HG02623 (cell line): Measurements from ENCODE around the gene GJC2.
"Not testable (repeated sequence)": the region's sequence is repeated elsewhere in the genome, so short reads cannot be mapped to it uniquely, and the experiment has no call there.

Experiments
- ATAC-seq: cut with Tn5 transposase; IDR thresholded peaks from one replicate; pipeline ENCODE4 v1.9.1; 2021; ENCODE audit warnings: moderate library complexity; ENCODE audit not compliant: unreplicated experiment

GJC2 gene

DNA sequence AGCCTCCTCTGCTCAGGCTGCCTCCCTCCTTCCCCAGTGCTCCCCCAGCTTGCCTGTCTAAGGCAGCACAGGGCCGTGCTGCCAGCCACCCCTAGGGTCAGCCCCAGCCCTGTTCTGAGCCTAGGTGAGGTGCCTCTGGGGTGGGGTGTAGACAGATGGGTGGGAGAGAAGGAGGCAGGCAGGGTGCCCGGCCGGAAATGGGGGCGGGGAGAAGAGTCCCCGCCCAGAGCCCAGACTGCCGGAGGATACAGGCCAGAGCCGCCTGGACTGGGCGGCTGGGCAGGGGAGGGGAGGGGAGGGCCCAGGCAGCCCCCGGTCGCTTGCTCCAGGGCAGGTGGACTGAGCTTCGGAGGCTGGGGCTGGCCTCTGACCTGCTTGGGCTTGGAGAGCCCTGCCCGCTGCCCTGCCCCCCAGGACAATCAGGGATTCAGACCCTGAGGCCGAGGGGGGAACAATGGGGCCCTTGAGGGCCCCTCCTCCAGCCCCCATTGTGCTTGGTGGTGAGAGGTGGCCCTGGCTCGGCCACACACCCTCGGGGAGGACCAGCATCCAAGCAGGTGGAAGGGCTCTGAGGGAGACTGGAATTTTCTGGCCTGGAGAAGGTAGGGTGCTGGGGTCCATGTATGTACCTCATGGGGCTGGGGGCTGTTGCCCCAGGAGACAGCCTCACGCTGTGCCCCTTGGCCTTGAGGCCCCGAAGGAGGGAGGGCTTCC is at the start of gene GJC2:
TSS of gene GJC2 (plus strand) at position 525 of the 714 bp plus-strand sequence. CDS start 7,829 bp downstream, outside the sequence.
- no peak for ATAC-seq

DNA sequence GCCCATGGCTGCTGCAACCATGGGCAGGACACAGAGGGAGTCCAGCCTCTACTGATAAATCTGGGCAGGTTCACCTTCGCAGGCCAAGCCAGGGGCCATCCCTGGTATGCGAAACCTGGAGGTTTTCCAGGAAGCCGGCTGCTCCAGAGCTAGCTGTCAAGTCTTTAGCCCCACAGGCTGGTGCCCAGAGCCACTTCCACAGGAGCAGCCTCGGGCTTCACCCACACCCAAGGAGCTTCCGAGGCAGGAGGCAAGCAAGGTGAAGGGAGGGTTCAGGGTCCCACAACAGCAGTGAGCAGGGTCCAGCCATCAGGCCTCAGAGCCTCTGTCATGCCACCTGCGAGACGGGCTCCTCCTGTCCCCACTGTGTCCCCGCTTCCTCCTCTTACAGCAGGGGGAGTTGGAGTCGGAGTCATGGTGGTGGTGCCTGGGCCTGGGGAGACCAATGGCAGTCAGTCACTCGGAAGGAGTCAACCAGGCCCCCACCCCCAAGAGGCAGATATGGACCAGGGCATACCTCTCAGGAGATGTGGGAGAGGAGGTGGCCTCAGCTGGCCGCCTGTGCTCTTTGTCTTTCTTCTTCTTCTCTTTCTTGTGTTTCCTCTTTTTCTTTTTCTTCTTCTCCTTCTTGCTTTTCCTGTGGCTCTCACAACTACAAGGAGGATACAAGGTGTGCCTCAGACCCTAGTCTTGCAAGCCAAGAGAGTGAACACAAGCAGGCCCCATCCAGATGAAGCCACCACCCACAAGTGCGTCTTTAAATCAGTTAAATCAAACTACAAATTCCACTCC is 48.7 kb upstream of the GJC2 start:
- ATAC-seq: no peak

DNA sequence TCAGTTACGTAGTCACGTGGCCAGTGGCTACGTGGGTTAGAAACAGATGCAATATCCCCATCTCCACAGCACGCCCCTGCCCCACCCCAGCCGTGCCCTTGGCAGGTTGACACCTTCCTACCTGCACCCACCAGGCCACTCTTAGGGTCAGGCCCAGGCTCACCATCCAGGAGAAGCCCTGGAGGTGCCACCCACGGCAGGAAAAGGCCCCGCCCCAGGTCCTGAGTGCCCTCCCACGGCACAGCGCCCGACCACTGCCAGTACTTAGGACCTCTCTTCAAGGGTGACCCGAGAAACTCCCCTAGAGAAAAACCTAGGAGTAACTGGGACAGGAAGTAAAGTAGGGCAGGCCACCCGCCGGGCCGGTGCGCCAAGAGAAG is 48.1 kb upstream of the GJC2 start:
- ATAC-seq: no peak

DNA sequence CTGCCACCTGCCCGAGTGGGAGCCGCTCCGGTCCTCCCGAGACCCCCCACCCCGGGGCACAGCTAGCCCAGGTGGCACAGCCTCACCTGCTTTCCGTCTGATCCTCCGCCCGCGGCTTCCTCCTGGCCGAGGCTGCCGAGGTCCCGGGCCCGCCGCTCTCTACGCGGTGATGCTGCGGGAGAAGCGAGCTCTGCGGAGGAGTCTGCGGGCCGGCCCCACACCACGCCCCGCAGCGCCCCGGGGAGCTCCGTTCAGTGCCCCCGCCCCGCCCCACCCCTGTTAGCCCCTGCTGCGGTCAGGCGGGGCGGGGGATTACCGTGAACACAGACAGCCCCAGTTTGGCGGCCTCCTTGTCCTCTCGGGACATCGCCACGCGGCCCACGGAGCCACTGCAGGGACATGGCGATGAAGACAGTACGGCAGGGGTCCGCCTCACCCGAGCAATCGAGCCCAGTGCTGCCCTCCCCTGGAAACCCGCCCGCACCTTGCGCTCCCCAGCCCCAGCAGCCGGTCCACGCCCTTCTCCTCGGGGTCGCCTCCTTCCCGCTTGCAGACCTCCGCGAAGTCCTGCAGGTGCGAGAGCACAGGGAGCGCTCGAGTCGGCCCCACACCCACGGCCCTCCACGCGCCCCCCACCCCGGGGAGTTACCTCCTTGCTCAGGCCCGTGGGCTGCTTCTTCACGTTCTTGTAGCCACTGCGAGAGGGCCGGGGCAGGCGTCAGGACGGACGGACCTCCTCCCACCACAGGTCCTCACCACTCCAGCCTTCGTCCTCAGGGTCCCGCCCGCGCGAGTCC is 47.5 kb upstream of the GJC2 start:
- ATAC-seq: no peak

DNA sequence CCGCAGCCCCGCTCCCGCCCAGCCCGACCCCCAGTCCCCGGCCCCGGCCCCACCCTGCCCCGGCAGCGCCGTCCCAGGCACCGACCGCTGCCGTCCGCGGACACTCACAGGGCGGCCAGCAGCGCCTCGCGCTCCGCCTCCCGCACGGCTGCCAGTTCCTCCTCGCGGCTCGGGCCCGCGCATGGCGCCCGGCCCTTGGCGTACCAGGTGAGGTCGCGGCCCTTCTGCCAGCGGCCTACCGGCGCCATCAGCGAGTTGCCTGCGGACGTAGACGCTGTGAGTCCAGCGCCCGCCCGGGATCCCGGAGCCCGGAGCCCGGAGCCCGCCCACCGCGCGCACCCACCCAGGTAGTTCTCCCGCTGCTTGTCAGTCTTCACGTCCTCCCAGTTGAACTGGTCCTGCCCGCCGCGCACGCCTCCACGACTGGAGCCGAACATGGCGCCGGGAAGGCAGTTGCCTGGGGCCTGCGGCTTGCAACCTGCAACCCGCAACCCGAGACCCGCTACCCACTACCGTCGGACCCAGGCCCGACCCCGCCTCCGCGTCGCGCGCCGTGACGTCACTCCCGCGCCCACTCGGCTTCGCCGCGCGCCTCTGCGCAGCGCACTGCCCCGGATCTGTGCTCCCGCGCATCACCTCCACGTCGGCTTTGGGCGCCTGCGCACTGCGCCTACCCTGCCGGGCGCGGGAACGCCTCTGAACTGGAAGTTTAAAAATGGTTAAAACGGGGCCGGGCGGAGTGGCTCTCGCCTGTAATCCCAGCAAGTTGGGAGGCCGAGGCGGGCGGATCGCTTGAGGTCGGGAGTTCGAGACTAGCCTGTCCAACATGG is 46.7 kb upstream of the GJC2 start, which contains the start of gene C1orf35:
TSS of gene C1orf35 (minus strand) at position 535 of the 830 bp plus-strand sequence. CDS start at position 437, 98 bp downstream.
- peak; percentile 70 for ATAC-seq

DNA sequence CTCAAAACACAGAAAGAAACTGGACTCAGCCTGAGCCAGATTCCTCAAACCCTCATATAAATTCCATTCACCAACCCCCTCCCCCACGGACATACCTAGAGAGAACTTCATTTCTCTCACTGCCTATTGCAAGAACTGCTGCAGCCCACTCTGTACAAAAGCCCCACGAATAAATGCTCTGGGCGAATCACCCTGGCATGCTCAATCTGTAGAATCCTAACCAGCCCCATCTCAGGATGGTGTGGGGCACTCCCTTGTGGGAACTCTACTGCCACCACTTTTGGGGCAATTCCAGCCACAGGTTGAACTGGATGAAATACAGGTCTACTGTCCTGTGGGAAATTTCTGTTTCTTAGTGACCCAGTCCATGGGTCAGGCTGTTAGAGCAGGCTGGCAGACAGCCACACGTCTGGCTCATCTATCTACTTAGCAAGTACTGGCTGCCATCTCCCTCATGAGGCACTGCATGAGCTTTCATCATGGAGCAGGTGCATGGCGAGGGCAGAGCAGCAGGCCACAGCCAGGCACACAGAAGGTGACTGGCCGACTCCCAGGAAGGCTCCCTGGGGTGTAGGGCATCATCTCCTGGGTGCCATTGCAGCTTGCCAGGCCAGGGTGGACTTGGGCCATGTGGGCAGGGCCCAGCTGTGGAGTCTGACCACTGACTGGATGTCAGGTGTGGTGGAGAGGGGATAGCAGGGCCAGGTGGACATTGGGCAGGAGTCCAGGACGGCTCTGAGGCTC is 45.0 kb upstream of the GJC2 start:
- ATAC-seq: no peak

DNA sequence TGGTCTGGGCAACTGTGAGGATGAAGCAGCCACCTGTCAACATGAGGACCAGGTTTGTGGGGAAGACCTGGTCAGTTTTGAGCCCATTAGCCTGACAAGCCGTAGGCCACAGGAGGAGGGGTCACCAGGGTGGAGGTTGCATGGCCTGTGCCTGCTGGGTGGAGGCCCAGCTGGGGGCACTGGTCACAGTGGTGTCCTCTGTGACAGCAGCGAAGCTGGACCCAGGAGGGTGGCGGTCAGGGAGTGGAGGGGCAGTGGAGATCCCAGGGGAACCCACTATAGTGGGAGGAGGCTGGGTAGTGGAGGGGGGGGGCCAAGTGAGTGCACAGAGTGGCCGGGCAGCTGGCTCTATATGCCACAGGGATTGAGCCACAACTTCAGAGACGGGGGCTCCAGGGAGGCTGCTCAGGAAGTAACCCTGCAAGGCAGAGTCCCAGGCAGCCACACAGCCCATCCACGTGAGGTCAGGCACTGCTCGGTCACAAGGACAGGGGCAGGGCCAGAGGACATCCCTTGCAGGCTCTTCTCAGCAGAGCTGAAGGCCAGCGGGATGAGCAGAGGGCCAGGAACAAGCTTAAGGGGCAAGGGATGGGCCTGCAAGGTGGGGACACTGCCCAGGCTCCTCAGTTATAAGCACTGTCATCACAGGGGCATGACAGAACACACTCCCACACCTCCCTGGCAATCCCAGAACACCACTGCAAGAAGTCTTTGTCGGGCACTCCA is 44.3 kb upstream of the GJC2 start:
- no peak for ATAC-seq

DNA sequence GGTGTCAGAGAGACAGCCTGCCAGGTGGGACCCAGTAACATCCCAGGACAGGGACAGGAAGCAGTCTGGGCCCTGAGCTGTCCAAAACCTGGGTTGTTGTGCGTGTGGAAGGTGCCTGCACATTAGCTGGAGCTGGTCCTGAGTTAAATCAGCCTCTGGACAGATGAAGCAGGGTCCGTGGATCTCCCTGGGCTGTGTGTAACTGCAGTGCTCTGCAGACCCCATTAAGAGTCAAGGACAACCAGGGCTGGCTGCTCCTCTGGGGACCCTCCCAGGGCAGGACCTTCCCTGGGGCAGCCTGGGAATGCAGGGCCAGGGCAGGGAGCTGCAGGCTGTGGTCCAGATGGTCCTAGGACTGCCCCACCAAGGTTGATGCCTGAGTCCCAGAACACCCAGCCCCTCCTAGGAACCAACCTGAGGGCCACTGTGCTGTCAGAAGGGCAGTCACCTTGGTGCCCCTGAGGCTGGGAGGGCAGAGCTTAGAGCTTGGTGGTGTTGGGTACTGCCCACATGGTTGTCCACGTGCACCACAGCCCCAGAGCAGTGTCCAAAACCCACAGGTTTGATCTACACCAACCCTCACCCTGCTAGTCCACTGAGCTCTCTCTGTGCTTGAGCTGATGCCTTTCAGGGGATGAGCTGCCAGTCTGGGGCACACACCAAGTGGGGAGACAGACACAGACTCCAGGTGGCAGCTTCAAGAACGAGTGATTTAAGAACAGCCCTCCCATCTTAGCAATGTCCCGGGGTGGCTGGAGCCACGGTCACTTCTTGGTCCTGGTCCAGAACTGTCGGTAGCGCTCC is 43.5 kb upstream of the GJC2 start:
- ATAC-seq: no peak

DNA sequence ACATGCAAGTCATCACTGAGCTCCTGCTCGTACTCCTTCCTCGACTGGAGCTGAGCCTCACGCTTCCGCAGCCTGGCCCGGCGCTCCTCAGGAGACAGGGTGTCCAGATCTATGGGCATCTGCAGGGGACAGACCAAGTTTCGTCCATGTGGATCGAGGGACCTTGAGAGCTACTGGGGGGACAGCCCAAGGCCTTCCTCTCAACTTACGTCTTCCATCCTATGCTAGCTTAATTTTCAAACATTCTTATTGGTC is 43.0 kb upstream of the GJC2 start:
- ATAC-seq: no peak

DNA sequence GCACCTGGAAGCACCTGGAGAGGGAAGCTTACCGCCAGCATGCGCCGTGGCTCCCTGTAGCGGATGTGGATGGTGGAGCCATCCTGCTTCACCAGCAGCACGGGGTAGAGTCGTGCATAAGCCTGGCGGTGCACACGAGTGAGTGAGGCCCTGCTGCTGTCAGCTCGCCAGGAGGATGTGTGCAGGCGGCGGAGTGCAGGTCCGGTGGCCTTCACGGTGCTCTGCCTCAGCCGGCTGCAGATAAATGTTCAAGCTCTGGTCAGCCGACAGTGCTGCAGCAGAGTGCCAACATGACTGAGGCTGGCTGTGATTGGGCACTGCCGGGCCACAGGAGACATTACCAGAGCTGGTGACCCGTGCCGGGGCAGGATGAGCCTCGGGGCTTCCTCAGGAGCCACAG is 42.1 kb upstream of the GJC2 start:
- ATAC-seq: no peak

DNA sequence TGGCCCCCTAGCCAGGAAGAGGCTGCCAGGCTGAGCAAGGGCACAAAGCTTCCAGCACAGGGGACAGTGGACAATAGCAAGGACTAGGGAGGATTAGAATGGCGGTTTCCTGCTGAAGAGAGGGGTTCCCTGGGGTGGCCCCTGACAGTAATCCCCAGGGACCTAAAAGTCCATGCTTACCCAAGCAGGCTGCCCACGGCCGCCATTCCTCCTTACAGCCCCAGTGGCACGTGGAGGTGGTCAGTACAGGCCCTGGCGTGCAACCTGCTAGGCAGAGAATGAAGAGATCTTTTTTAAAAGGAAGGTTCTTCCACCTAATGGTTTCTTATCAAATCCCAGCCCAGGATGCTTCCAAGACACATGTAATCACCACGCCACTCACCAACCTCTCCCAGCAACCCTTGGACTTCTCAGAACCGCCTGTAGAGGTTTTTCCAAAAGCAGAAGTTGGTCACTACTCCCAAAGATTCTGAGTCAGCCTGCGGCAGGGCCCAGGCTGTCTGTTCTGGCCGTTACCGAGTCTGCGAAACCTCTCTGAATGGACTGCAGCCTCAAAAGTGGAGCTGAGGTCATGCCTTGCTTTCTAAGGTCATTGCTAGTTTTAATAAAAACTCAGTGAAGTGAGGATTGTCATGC is 41.6 kb upstream of the GJC2 start:
- no peak for ATAC-seq

DNA sequence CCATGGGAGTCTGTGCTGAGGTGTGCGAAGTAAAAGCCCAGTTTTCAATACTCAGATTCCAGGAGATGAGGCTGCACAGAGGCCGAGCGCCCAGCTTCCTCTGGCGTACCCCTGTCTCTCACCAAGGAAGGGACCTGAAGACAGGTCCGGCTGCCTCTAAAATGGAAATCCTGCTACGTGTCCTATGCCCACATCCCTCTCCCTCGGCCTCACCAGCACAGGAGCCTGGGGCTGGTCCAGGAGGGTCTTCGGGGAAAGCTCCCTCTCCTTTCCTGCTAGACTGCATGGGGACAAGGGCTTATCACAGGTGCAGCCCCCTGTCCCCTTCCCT is 41.0 kb upstream of the GJC2 start:
- ATAC-seq: no peak

DNA sequence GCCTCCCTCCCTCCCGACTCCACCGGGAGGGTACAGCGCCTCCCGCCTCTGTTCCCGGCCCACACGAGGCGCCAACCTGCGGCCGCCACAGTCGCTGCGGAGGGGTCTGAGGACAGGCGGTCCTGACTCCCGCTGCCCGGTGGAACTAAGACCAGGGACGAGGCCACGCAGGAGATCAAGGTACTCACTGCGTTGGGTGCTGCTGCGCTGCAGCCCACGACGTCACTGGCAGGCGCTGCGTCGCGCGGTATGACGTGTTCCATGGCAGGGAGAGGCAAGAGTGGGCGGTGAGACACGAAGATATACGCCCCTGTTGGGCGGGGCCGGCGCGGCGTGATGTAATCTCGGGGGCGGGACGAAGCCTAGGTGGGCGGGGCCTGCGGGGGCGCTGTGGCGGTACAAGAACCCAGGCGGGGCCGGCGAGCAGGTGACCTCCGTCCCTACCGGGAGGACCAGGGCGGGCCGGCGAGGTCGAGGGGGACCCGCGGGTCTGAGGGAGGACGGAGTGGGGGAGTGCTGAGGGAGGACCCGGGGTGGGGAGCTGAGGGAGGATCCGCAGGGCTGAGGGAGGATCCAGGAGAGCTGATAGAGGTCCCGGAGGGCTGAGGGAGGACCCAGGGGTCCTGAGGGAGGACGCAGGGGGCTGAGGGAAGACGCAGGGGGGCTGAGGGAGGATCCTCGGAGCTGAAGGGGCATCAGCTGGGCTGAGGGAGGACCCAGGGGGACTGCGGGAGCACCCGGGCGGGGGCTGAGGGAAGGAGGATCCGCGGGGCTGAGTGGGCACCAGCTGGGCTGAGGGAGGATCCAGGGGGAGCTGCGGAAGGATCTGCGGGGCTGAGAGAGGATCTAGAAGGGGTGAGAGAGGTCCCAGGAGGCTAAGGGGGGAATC is 40.4 kb upstream of the GJC2 start, which contains the start of gene MRPL55:
TSS of gene MRPL55 (minus strand) at position 227 of the 889 bp plus-strand sequence. CDS start 1,039 bp downstream, outside the sequence.
- peak; percentile 86 for ATAC-seq

DNA sequence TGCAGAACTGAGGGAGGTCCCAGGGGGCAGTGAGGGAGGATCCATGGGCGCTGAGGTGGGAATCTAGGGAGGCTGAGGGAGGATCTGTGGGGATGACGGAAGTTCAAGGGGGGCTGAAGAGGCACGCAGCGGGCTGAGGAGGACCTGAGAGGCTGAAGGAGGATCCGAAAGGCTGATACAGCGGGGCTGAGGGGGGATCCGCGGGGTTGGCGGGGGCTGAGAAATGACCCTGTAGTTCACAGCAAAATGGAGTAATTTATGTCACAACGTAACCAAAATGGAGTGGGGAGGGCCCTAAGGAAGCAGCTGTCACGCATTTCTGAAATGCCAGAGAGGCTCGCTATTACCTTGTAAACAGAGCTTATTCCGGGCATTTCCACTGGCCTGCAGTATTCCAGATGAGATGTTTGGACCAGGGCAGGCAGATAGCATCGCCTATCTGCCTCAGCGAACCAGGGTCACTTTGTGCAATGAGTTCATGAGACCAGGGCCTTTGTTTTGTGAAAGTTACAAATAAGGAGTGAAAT is 39.7 kb upstream of the GJC2 start:
- peak; percentile 8 for ATAC-seq

DNA sequence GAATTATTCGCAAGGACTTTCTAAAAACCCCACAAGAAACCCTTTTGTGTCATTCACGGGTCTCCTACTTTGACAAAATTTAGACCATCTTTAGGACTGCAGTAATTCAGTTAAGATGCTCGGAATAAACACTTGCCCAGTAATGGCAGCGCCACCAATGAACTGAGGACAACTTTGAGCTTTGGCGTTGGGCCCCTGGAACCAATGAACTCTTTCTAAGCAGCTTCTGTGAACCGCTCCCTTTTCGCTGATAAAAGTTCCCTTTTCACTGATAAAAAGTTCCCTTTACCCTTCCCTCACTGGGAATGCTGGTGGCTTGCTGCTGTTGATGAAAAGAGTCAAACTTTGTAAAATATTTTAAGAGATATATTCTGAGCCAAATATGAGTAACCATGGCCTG is 39.2 kb upstream of the GJC2 start:
- no peak for ATAC-seq

DNA sequence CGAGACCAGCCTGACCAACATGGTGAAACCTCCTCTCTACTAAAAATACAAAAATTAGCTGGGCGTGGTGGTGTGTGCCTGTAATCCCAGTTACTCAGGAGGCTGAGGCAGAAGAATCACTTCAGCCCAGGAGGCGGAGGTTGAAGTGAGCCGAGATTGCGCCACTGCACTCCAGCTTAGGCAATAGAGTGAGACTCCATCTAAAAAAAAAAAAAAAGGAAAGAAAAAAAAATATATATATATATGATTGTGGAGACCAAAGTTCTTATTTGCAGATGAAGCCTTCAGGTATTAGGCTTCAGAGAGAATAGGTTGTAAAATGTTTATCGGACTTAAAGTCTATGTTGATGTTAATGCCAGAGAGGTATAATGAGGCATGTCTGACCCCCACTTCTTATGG is 38.4 kb upstream of the GJC2 start:
- ATAC-seq: not testable (repeated sequence)

DNA sequence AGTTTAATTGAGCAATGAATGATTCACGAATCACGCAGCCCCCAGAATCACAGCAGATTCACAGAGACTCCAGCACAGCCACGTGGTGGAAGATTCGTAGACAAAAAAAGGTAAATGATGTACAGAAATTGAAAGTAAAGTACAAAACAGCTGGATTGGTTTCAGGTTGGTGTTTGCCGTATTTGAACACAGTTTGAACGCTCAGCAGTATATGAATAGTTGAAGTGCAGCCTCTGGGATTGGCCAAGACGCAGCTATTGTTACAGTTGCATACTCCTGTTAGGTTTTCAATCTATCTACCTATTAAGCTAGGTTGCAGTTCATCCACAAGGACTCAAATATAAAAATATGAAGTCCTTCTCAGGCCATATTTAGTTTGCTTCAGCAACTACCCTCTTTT is 37.6 kb upstream of the GJC2 start:
- ATAC-seq: no peak
